HepG2 (cell line): Measurements from ENCODE around the gene CRTC2. TPM values are rescaled to one million over a fixed set of nuclear protein-coding genes. Genes with fewer than 3 reads are reported as not detected.

ENCODE experiments used
- CEBPG ChIP-seq: IDR thresholded peaks from 2 replicates; pipeline ENCODE4 v1.6.1; 2016
- CENPT ChIP-seq: sonication (generic); formaldehyde crosslinking; IDR thresholded peaks from 2 replicates; pipeline ENCODE4 v1.8.0; 2022; ENCODE audit warnings: low read depth, mild to moderate bottlenecking, moderate library complexity, missing genetic modification reagents
- GFI1 ChIP-seq: sonication (generic); formaldehyde crosslinking; IDR thresholded peaks from 2 replicates; pipeline ENCODE4 v1.5.0; 2020; ENCODE audit warnings: missing genetic modification reagents, mild to moderate bottlenecking, borderline replicate concordance
- MED8 ChIP-seq: sonication (generic); formaldehyde crosslinking; IDR thresholded peaks from 2 replicates; pipeline ENCODE4 v1.8.1; 2023; ENCODE audit warnings: mild to moderate bottlenecking, missing genetic modification reagents; ENCODE audit not compliant: insufficient replicate concordance
- NR0B2 ChIP-seq: sonication (generic); formaldehyde crosslinking; IDR thresholded peaks from 2 replicates; pipeline ENCODE4 v1.4.0; 2020; ENCODE audit warnings: mild to moderate bottlenecking, missing genetic modification reagents
- REPIN1 ChIP-seq: sonication (generic); formaldehyde crosslinking; IDR thresholded peaks from 2 replicates; pipeline ENCODE4 v1.8.0; 2022; ENCODE audit warnings: missing genetic modification reagents, low read depth, mild to moderate bottlenecking, borderline replicate concordance
- SCMH1 ChIP-seq: sonication (generic); formaldehyde crosslinking; IDR thresholded peaks from 2 replicates; pipeline ENCODE4 v1.9.0; 2021; ENCODE audit warnings: missing genetic modification reagents, mild to moderate bottlenecking, borderline replicate concordance
- SETDB1 ChIP-seq: sonication (generic); formaldehyde crosslinking; IDR thresholded peaks from 2 replicates; pipeline ENCODE4 v1.5.1; 2020; ENCODE audit warnings: missing genetic modification reagents, mild to moderate bottlenecking, borderline replicate concordance
- STAG1 ChIP-seq: sonication (generic); formaldehyde crosslinking; IDR thresholded peaks from 2 replicates; pipeline ENCODE4 v1.4.0; 2020; ENCODE audit warnings: missing genetic modification reagents
- TFDP1 ChIP-seq: IDR thresholded peaks from 2 replicates; pipeline ENCODE4 v1.6.1; 2016; ENCODE audit warnings: missing compliant biosample characterization, missing genetic modification reagents, borderline replicate concordance
- ZNF207 ChIP-seq: fragments of 450-650 bp; IDR thresholded peaks from 2 replicates; pipeline ENCODE4 v1.6.1; 2016; ENCODE audit warnings: antibody characterized with exemption, borderline replicate concordance
- ZNF253 ChIP-seq: sonication (generic); formaldehyde crosslinking; IDR thresholded peaks from 2 replicates; pipeline ENCODE4 v1.8.0; 2022; ENCODE audit warnings: mild to moderate bottlenecking, missing genetic modification reagents, borderline replicate concordance
- ZNF451 ChIP-seq: sonication (generic); formaldehyde crosslinking; IDR thresholded peaks from 2 replicates; pipeline ENCODE4 v1.5.0; 2020; ENCODE audit warnings: mild to moderate bottlenecking, missing genetic modification reagents
- ZNF710 ChIP-seq: sonication (generic); formaldehyde crosslinking; IDR thresholded peaks from 2 replicates; pipeline ENCODE4 v1.5.0; 2020; ENCODE audit warnings: mild to moderate bottlenecking, missing genetic modification reagents, borderline replicate concordance
- ZNF780A ChIP-seq: sonication (generic); formaldehyde crosslinking; IDR thresholded peaks from 2 replicates; pipeline ENCODE4 v1.8.0; 2022; ENCODE audit warnings: mild to moderate bottlenecking, missing genetic modification reagents, moderate library complexity
- ZSCAN22 ChIP-seq: sonication (generic); formaldehyde crosslinking; IDR thresholded peaks from 2 replicates; pipeline ENCODE4 v1.4.0; 2020; ENCODE audit warnings: mild to moderate bottlenecking, missing genetic modification reagents
- ZSCAN30 ChIP-seq: sonication (generic); formaldehyde crosslinking; IDR thresholded peaks from 2 replicates; pipeline ENCODE4 v1.5.0; 2020; ENCODE audit warnings: mild to moderate bottlenecking, missing genetic modification reagents
- ZXDC ChIP-seq: sonication (generic); formaldehyde crosslinking; IDR thresholded peaks from 2 replicates; pipeline ENCODE4 v1.5.0; 2020; ENCODE audit warnings: mild to moderate bottlenecking, missing genetic modification reagents
- polyA plus RNA-seq, 8 experiments: library from polyadenylated mRNA; depleted of rRNA in 3 of 8; stranded (reverse) in 7 of 8; unstranded in 1 of 8; fragments of >200 nt; fragmentation: Illumina TruSeq in 4 of 8; extraction: Trizol in 4 of 8; gene quantifications; 2 replicates each; pipeline versions ENCODE4 v1.2.1 to v1.2.3, GENCODE V29; 2011 to 2016; ENCODE audit warnings: low read depth in 4 of 8, missing spikeins in 1 of 8, mixed read lengths in 1 of 8; ENCODE audit not compliant: insufficient read depth in 1 of 8
- total RNA-seq, 5 experiments: library from RNA; depleted of rRNA; stranded (reverse); fragments of >200 nt; fragmentation: Illumina TruSeq; extraction: Trizol; gene quantifications; 2 replicates each; pipeline ENCODE4 v1.2.3, GENCODE V29; 2016; ENCODE audit warnings: low read depth in 1 of 5

Gene CRTC2
- total and polyA plus RNA-seq, 2 of the 13 experiments (the other 11 are each of a cell fraction or from before 2014, with no cell fraction given): 6.1 to 26.7 TPM

- TF ChIP-seq ZNF451 (CRISPR knock-in tag) (peak; percentile 91; the same call in 1 of the 2 replicates), ZNF710 (CRISPR knock-in tag) (peak; percentile 32; the same call in 1 of the 2 replicates), TFDP1 (CRISPR knock-in tag) (peak; percentile 50; the same call in 1 of the 2 replicates), ZNF780A (CRISPR knock-in tag) (no peak; the same call in 1 of the 2 replicates), MED8 (CRISPR knock-in tag) (peak; percentile 57), ZNF207 (no peak), GFI1 (CRISPR knock-in tag) (peak; percentile 67; the same call in 1 of the 2 replicates), ZSCAN22 (CRISPR knock-in tag) (no peak), NR0B2 (no peak), STAG1 (CRISPR knock-in tag) (peak; percentile 59), CEBPG (no peak; the same call in 1 of the 2 replicates), ZXDC (CRISPR knock-in tag) (no peak), ZSCAN30 (CRISPR knock-in tag) (0 out of 2 replicates have a peak, but pooled peaks have one; percentile 37), ZNF253 (CRISPR knock-in tag) (no peak), CENPT (CRISPR knock-in tag) (no peak), REPIN1 (CRISPR knock-in tag) (peak; percentile 85; the same call in 1 of the 2 replicates), SETDB1 (CRISPR knock-in tag) (no peak), SCMH1 (no peak)
Measured at GRCh38 chr1:153946622-153947241, 11.7 kb downstream of the CRTC2 start, which contains the start of gene DENND4B (continued).
